Measurements from ENCODE around the gene SACS. TPM values are rescaled to one million over a fixed set of nuclear protein-coding genes. Genes with fewer than 3 reads are reported as not detected.
"Not testable (repeated sequence)": the region's sequence is repeated elsewhere in the genome, so short reads cannot be mapped to it uniquely, and the experiment has no call there.

SACS gene
- total RNA-seq, 1 donor from 2014 or later, result 34.0 TPM

GRCh38 chr13:23445794-23446193 lies 12.3 kb upstream of the SACS start:
- H3K27ac Mint-ChIP-seq, result no peak overlapping the region
- H3K27me3 Mint-ChIP-seq (ENCODE audit: low read depth), result peaks cover 9% of the 10 kb centered on the region
- DNase-seq (ENCODE audit: low spot score), result no peak
- H3K9me3 Mint-ChIP-seq, result no peaks in the 10 kb centered on the region
- H3K4me1 Mint-ChIP-seq (ENCODE audit: low read depth), result no peaks in the 10 kb centered on the region
- no peak overlapping the region for H3K4me3 Mint-ChIP-seq (ENCODE audit: low read depth)
- H3K36me3 Mint-ChIP-seq (ENCODE audit: low read depth), result no peaks in the 10 kb centered on the region
- intact Hi-C loops (cut with micrococcal nuclease), result no loop called here

GRCh38 chr13:23443878-23444277 lies 10.4 kb upstream of the SACS start:
- H3K36me3 Mint-ChIP-seq (ENCODE audit: low read depth), result no peaks in the 10 kb centered on the region
- H3K27me3 Mint-ChIP-seq (ENCODE audit: low read depth), result peaks cover 4% of the 10 kb centered on the region
- intact Hi-C loops (cut with micrococcal nuclease), result no loop called here
- DNase-seq (ENCODE audit: low spot score), result no peak
- no peak overlapping the region for H3K27ac Mint-ChIP-seq
- H3K4me3 Mint-ChIP-seq (ENCODE audit: low read depth), result no peak overlapping the region
- H3K9me3 Mint-ChIP-seq, result no peaks in the 10 kb centered on the region
- H3K4me1 Mint-ChIP-seq (ENCODE audit: low read depth), result no peaks in the 10 kb centered on the region

- intact Hi-C loops (cut with micrococcal nuclease), result no loop called here
- H3K27ac Mint-ChIP-seq, result no peak overlapping the region
- H3K36me3 Mint-ChIP-seq (ENCODE audit: low read depth), result no peaks in the 10 kb centered on the region
These were observed 9.6 kb upstream of the SACS start for GRCh38 chr13:23443110-23443509.

GRCh38 chr13:23440821-23441618 lies 7.5 kb upstream of the SACS start:
- no peak for DNase-seq (ENCODE audit: low spot score)
- Mint-ChIP-seq H3K9me3 (no peaks in the 10 kb centered on the region), H3K27ac (no peak overlapping the region), H3K27me3 (ENCODE audit: low read depth) (peaks cover 8% of the 10 kb centered on the region), H3K4me1 (ENCODE audit: low read depth) (no peaks in the 10 kb centered on the region), H3K36me3 (ENCODE audit: low read depth) (no peaks in the 10 kb centered on the region), H3K4me3 (ENCODE audit: low read depth) (no peak overlapping the region)
- intact Hi-C loops (cut with micrococcal nuclease), result no loop called here

More at GRCh38 chr13:23443110-23443509, 9.6 kb upstream of the SACS start:
- H3K4me1 Mint-ChIP-seq (ENCODE audit: low read depth), result no peaks in the 10 kb centered on the region
- H3K9me3 Mint-ChIP-seq, result no peaks in the 10 kb centered on the region
- H3K27me3 Mint-ChIP-seq (ENCODE audit: low read depth), result peaks cover 4% of the 10 kb centered on the region
- no peak for DNase-seq (ENCODE audit: low spot score)
- no peak overlapping the region for H3K4me3 Mint-ChIP-seq (ENCODE audit: low read depth)

GRCh38 chr13:23440324-23440723 lies 6.8 kb upstream of the SACS start:
- DNase-seq (ENCODE audit: low spot score); H3K9me3 Mint-ChIP-seq; intact Hi-C loops (cut with micrococcal nuclease); H3K27me3 Mint-ChIP-seq (ENCODE audit: low read depth); H3K36me3 Mint-ChIP-seq (ENCODE audit: low read depth); H3K27ac Mint-ChIP-seq; H3K4me3 Mint-ChIP-seq (ENCODE audit: low read depth); H3K4me1 Mint-ChIP-seq (ENCODE audit: low read depth): not testable (repeated sequence)

GRCh38 chr13:23437916-23438315 lies 4.4 kb upstream of the SACS start:
- no peak for DNase-seq (ENCODE audit: low spot score)
- no peak overlapping the region for H3K27ac Mint-ChIP-seq
- H3K4me3 Mint-ChIP-seq (ENCODE audit: low read depth), result no peak overlapping the region
- peaks cover 20% of the 10 kb centered on the region for H3K27me3 Mint-ChIP-seq (ENCODE audit: low read depth)
- H3K9me3 Mint-ChIP-seq, result no peaks in the 10 kb centered on the region
- H3K4me1 Mint-ChIP-seq (ENCODE audit: low read depth), result peaks cover 4% of the 10 kb centered on the region
- intact Hi-C loops (cut with micrococcal nuclease), result no loop called here
- no peaks in the 10 kb centered on the region for H3K36me3 Mint-ChIP-seq (ENCODE audit: low read depth)

GRCh38 chr13:23436680-23437079 lies 3.2 kb upstream of the SACS start:
- no peak overlapping the region for H3K27ac Mint-ChIP-seq
- H3K27me3 Mint-ChIP-seq (ENCODE audit: low read depth), result peaks cover 24% of the 10 kb centered on the region
- no peak overlapping the region for H3K4me3 Mint-ChIP-seq (ENCODE audit: low read depth)
- intact Hi-C loops (cut with micrococcal nuclease), result no loop called here
- H3K9me3 Mint-ChIP-seq, result no peaks in the 10 kb centered on the region
- H3K36me3 Mint-ChIP-seq (ENCODE audit: low read depth), result no peaks in the 10 kb centered on the region
- DNase-seq (ENCODE audit: low spot score), result no peak
- H3K4me1 Mint-ChIP-seq (ENCODE audit: low read depth), result peaks cover 4% of the 10 kb centered on the region

GRCh38 chr13:23434491-23434890 lies 989 bp upstream of the SACS start:
- intact Hi-C loops (cut with micrococcal nuclease), result no loop called here
- H3K27ac Mint-ChIP-seq, result no peak overlapping the region
- no peak for DNase-seq (ENCODE audit: low spot score)
- H3K4me1 Mint-ChIP-seq (ENCODE audit: low read depth), result peaks cover 4% of the 10 kb centered on the region
- H3K4me3 Mint-ChIP-seq (ENCODE audit: low read depth), result no peak overlapping the region
- no peaks in the 10 kb centered on the region for H3K9me3 Mint-ChIP-seq
- H3K27me3 Mint-ChIP-seq (ENCODE audit: low read depth), result peaks cover 36% of the 10 kb centered on the region
- no peaks in the 10 kb centered on the region for H3K36me3 Mint-ChIP-seq (ENCODE audit: low read depth)

- intact Hi-C loops (cut with micrococcal nuclease), result no loop called here
- no peak for DNase-seq (ENCODE audit: low spot score)
- Mint-ChIP-seq H3K27ac (no peak overlapping the region), H3K36me3 (ENCODE audit: low read depth) (no peaks in the 10 kb centered on the region), H3K4me3 (ENCODE audit: low read depth) (no peak overlapping the region), H3K9me3 (no peaks in the 10 kb centered on the region), H3K4me1 (ENCODE audit: low read depth) (peaks cover 4% of the 10 kb centered on the region), H3K27me3 (ENCODE audit: low read depth) (peaks cover 34% of the 10 kb centered on the region)
These were observed 876 bp downstream of the SACS start for GRCh38 chr13:23432626-23433025.

- no peak overlapping the region for H3K4me3 Mint-ChIP-seq (ENCODE audit: low read depth)
- intact Hi-C loops (cut with micrococcal nuclease), result no loop called here
- H3K36me3 Mint-ChIP-seq (ENCODE audit: low read depth), result no peaks in the 10 kb centered on the region
- no peaks in the 10 kb centered on the region for H3K9me3 Mint-ChIP-seq
- H3K27ac Mint-ChIP-seq, result no peak overlapping the region
- no peak for DNase-seq (ENCODE audit: low spot score)
- H3K4me1 Mint-ChIP-seq (ENCODE audit: low read depth), result peaks cover 9% of the 10 kb centered on the region
- peaks cover 33% of the 10 kb centered on the region for H3K27me3 Mint-ChIP-seq (ENCODE audit: low read depth)
These were observed 2.8 kb downstream of the SACS start for GRCh38 chr13:23430664-23431063.

- Mint-ChIP-seq H3K9me3 (no peaks in the 10 kb centered on the region), H3K4me1 (ENCODE audit: low read depth) (peaks cover 5% of the 10 kb centered on the region), H3K4me3 (ENCODE audit: low read depth) (no peak overlapping the region), H3K27me3 (ENCODE audit: low read depth) (peaks cover 19% of the 10 kb centered on the region), H3K27ac (no peak overlapping the region), H3K36me3 (ENCODE audit: low read depth) (no peaks in the 10 kb centered on the region)
- no peak for DNase-seq (ENCODE audit: low spot score)
- intact Hi-C loops (cut with micrococcal nuclease), result no loop called here
These were observed 5.5 kb downstream of the SACS start for GRCh38 chr13:23427881-23428528.

GRCh38 chr13:23427342-23427843 lies 6.1 kb downstream of the SACS start:
- Mint-ChIP-seq H3K27ac (no peak overlapping the region), H3K36me3 (ENCODE audit: low read depth) (no peaks in the 10 kb centered on the region), H3K4me3 (ENCODE audit: low read depth) (no peak overlapping the region), H3K27me3 (ENCODE audit: low read depth) (peaks cover 18% of the 10 kb centered on the region), H3K9me3 (no peaks in the 10 kb centered on the region), H3K4me1 (ENCODE audit: low read depth) (peaks cover 5% of the 10 kb centered on the region)
- DNase-seq (ENCODE audit: low spot score), result no peak
- intact Hi-C loops (cut with micrococcal nuclease), result no loop called here

GRCh38 chr13:23421596-23421995 lies 11.9 kb downstream of the SACS start:
- Mint-ChIP-seq H3K4me1 (ENCODE audit: low read depth) (peaks cover 5% of the 10 kb centered on the region), H3K9me3 (no peaks in the 10 kb centered on the region), H3K36me3 (ENCODE audit: low read depth) (no peaks in the 10 kb centered on the region), H3K27ac (no peak overlapping the region), H3K27me3 (ENCODE audit: low read depth) (no peaks in the 10 kb centered on the region), H3K4me3 (ENCODE audit: low read depth) (no peak overlapping the region)
- intact Hi-C loops (cut with micrococcal nuclease), result no loop called here
- DNase-seq (ENCODE audit: low spot score), result no peak

Measured in activated T-helper 2 cell treated with anti-CD3 and anti-CD28 coated beads, Interferon-gamma antibody, Interleukin-2, Interleukin-4, amounts not matched to agents 10 μg/mL and 5 μg/mL and 100 μg/mL, durations not matched to agents 14 hours and 24 hours and 36 hours (primary cell).